Loucy (cell line): ENCODE data around the gene RAB31.

Experiments used
- H2AFZ ChIP-seq: fragments of 200-600 bp; sonication (generic); 2 replicates; pipeline ENCODE4 v1.6.0; 2016; ENCODE audit warnings: antibody characterized with exemption, mild to moderate bottlenecking, low read length, moderate library complexity
- H3F3A ChIP-seq: fragments of 200-600 bp; 2 replicates; pipeline ENCODE4 v1.6.0; 2016; ENCODE audit warnings: antibody characterized with exemption, low read depth, mild to moderate bottlenecking
- H3K27me3 ChIP-seq: fragments of 200-600 bp; sonication (generic); 2 replicates; pipeline ENCODE4 v1.6.1; 2014; ENCODE audit warnings: low read length, mild to moderate bottlenecking; ENCODE audit not compliant: insufficient read depth, poor library complexity, severe bottlenecking
- H3K36me3 ChIP-seq: fragments of 200-600 bp; sonication (generic); 2 replicates; pipeline ENCODE4 v1.6.1; 2016; ENCODE audit warnings: low read length; ENCODE audit not compliant: insufficient read depth
- H3K4me1 ChIP-seq: fragments of 200-600 bp; sonication (generic); 2 replicates; pipeline ENCODE4 v1.5.1; 2014; ENCODE audit warnings: low read length, mild to moderate bottlenecking; ENCODE audit not compliant: insufficient read depth, poor library complexity, severe bottlenecking
- H3K4me2 ChIP-seq: fragments of 200-600 bp; sonication (generic); 2 replicates; pipeline ENCODE4 v1.6.0; 2014; ENCODE audit warnings: antibody characterized with exemption, low read length, low read depth, mild to moderate bottlenecking; ENCODE audit not compliant: poor library complexity, severe bottlenecking
- H3K4me3 ChIP-seq: fragments of 200-600 bp; sonication (generic); 2 replicates; pipeline ENCODE4 v1.5.1; 2014; ENCODE audit warnings: low read length, mild to moderate bottlenecking, mixed read lengths; ENCODE audit not compliant: poor library complexity, severe bottlenecking
- H3K79me2 ChIP-seq: fragments of 200-600 bp; sonication (generic); 2 replicates; pipeline ENCODE4 v1.6.1; 2014; ENCODE audit warnings: low read length; ENCODE audit not compliant: insufficient read depth
- H3K9ac ChIP-seq: fragments of 200-600 bp; sonication (generic); 2 replicates; pipeline ENCODE4 v1.6.0; 2014; ENCODE audit warnings: mild to moderate bottlenecking, low read depth, low read length, moderate library complexity; ENCODE audit not compliant: poor library complexity, severe bottlenecking
- H3K9me2 ChIP-seq: fragments of 200-600 bp; sonication (generic); replicated peaks from 2 replicates; pipeline ENCODE4 v1.6.1; 2016; ENCODE audit warnings: low read depth, low read length, mixed read lengths
- H3K9me3 ChIP-seq: fragments of 200-600 bp; sonication (generic); 2 replicates; pipeline ENCODE4 v1.6.1; 2014; ENCODE audit warnings: mild to moderate bottlenecking, antibody characterized with exemption, low read length, low read depth; ENCODE audit not compliant: insufficient read depth
- H4K20me1 ChIP-seq: fragments of 200-600 bp; sonication (generic); 2 replicates; pipeline ENCODE4 v1.6.0; 2014; ENCODE audit warnings: antibody characterized with exemption, low read length, mild to moderate bottlenecking; ENCODE audit not compliant: insufficient read depth, poor library complexity, severe bottlenecking
- EZH2phosphoT487 ChIP-seq: fragments of 200-600 bp; IDR thresholded peaks from 2 replicates; pipeline ENCODE4 v1.6.1; 2018; ENCODE audit warnings: antibody characterized with exemption, mild to moderate bottlenecking, moderate library complexity, borderline replicate concordance
- TF ChIP-seq, protein P1 (sequence below): fragments of 200-600 bp; sonication (generic); conservative IDR thresholded peaks from 2 replicates; pipeline ENCODE4 v1.5.1; 2014; ENCODE audit warnings: mild to moderate bottlenecking, antibody characterized with exemption, low read length

The RAB31 gene

DNA sequence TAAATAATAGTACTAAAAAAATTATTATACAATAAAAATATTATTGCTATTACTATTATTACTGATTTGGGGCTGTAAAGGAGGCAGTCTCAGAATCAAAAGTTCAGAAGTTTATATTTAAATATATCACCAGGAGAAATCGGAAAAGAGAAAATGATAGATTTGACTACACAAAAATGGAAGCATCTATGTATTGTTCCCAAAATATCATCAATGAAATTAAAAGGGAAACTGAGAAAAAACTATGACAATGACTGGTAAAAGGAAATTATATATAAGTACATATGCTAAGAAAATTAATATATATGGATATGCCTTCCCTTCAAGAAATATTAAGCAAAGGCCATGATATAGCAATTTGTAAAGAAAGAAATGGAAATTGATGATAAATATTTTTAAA is 170.0 kb downstream of the RAB31 start:
- no peaks in the 10 kb centered on the region for H3K9me2 ChIP-seq
- no peak overlapping the region for H3K4me2 ChIP-seq
- no peak overlapping the region for H3K9ac ChIP-seq
- H3K79me2 ChIP-seq: no peaks in the 10 kb centered on the region
- TF ChIP-seq EZH2phosphoT487: no peak
- TF ChIP-seq, protein P1, sequence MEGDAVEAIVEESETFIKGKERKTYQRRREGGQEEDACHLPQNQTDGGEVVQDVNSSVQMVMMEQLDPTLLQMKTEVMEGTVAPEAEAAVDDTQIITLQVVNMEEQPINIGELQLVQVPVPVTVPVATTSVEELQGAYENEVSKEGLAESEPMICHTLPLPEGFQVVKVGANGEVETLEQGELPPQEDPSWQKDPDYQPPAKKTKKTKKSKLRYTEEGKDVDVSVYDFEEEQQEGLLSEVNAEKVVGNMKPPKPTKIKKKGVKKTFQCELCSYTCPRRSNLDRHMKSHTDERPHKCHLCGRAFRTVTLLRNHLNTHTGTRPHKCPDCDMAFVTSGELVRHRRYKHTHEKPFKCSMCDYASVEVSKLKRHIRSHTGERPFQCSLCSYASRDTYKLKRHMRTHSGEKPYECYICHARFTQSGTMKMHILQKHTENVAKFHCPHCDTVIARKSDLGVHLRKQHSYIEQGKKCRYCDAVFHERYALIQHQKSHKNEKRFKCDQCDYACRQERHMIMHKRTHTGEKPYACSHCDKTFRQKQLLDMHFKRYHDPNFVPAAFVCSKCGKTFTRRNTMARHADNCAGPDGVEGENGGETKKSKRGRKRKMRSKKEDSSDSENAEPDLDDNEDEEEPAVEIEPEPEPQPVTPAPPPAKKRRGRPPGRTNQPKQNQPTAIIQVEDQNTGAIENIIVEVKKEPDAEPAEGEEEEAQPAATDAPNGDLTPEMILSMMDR: no peak
- no peak overlapping the region for H3K4me3 ChIP-seq
- no peaks in the 10 kb centered on the region for H3F3A ChIP-seq
- no peaks in the 10 kb centered on the region for H3K27me3 ChIP-seq
- H3K36me3 ChIP-seq: no peaks in the 10 kb centered on the region
- H3K9me3 ChIP-seq: no peaks in the 10 kb centered on the region
- H2AFZ ChIP-seq: no peak overlapping the region
- H4K20me1 ChIP-seq: no peaks in the 10 kb centered on the region
- no peaks in the 10 kb centered on the region for H3K4me1 ChIP-seq

DNA sequence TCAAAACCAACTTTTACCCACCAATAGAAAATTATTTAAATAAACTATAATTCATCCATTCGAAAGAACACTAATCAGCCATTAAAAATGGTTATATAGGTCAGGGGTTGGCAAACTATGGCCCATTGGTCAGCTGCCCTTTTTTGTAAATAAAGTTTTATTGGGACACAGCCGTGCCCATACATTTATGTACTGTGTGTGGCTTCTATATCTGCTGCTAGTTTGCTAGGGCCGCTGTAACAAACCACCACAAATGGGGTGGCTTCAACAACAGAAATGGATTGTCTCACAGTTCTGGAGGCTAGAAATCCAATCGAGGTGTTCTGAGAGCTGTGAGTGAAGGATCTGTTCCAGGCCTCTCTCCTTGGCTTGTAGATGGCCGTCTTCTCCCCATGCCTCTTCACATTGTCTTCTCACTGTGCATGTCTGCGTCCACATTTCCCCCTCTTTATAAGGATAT is 170.7 kb downstream of the RAB31 start:
- H3K4me3 ChIP-seq: no peak overlapping the region
- H3K9me2 ChIP-seq: no peaks in the 10 kb centered on the region
- no peaks in the 10 kb centered on the region for H3K9me3 ChIP-seq
- H3K36me3 ChIP-seq: no peaks in the 10 kb centered on the region
- no peak overlapping the region for H3K4me2 ChIP-seq
- no peak overlapping the region for H2AFZ ChIP-seq
- H3F3A ChIP-seq: no peaks in the 10 kb centered on the region
- H4K20me1 ChIP-seq: no peaks in the 10 kb centered on the region
- H3K4me1 ChIP-seq: no peaks in the 10 kb centered on the region
- no peaks in the 10 kb centered on the region for H3K27me3 ChIP-seq
- H3K9ac ChIP-seq: no peak overlapping the region
- TF ChIP-seq, protein P1: no peak
- no peak for TF ChIP-seq EZH2phosphoT487
- no peaks in the 10 kb centered on the region for H3K79me2 ChIP-seq

DNA sequence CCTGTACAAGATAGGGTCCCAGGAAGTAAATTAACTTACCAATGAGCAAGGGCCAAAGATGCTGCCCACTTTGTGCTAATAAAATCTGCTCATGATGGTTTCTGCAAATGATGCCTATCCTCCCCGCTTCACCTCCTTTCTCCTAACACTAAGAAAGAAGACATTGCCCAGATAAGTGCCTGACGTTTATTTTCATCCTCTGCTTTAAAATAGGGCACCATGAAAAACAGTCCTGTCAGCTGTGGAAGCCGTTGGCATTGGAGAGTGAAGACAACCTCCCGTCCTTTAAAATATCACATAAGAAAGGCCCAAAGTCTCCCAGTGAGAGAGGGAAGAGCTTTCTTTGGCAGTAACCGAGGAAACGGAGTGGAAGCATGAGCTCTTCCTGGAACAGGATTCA is 176.0 kb downstream of the RAB31 start:
- no peaks in the 10 kb centered on the region for H3K9me3 ChIP-seq
- TF ChIP-seq, protein P1: no peak
- no peak for TF ChIP-seq EZH2phosphoT487
- H3K4me2 ChIP-seq: no peak overlapping the region
- no peaks in the 10 kb centered on the region for H4K20me1 ChIP-seq
- H3K27me3 ChIP-seq: no peaks in the 10 kb centered on the region
- no peaks in the 10 kb centered on the region for H3K79me2 ChIP-seq
- no peak overlapping the region for H2AFZ ChIP-seq
- no peaks in the 10 kb centered on the region for H3K36me3 ChIP-seq
- no peaks in the 10 kb centered on the region for H3K4me1 ChIP-seq
- no peaks in the 10 kb centered on the region for H3F3A ChIP-seq
- H3K4me3 ChIP-seq: no peak overlapping the region
- H3K9me2 ChIP-seq: no peaks in the 10 kb centered on the region
- no peak overlapping the region for H3K9ac ChIP-seq
